HEK293T (cell line): ENCODE data around the gene TRPM5.

Experiments used
- ARNT ChIP-seq: fragments of 450-650 bp; IDR thresholded peaks from 2 replicates; pipeline ENCODE4 v1.6.1; 2017; ENCODE audit warnings: mild to moderate bottlenecking
- BHLHE40 ChIP-seq: fragments of 450-650 bp; IDR thresholded peaks from 2 replicates; pipeline ENCODE4 v1.6.1; 2016; ENCODE audit warnings: mild to moderate bottlenecking, moderate library complexity, borderline replicate concordance
- ELF4 ChIP-seq: fragments of 450-650 bp; IDR thresholded peaks from 2 replicates; pipeline ENCODE4 v1.6.1; 2017; ENCODE audit warnings: antibody characterized with exemption
- FOXA1 ChIP-seq: fragments of 450-650 bp; IDR thresholded peaks from 2 replicates; pipeline ENCODE4 v1.6.1; 2016; ENCODE audit warnings: mild to moderate bottlenecking
- FOXM1 ChIP-seq: fragments of 450-650 bp; IDR thresholded peaks from 2 replicates; pipeline ENCODE4 v1.6.1; 2017; ENCODE audit warnings: mild to moderate bottlenecking, borderline replicate concordance
- PKNOX1 ChIP-seq: fragments of 450-650 bp; IDR thresholded peaks from 2 replicates; pipeline ENCODE4 v1.6.1; 2016

- TF ChIP-seq FOXA1 = no peak
- TF ChIP-seq ELF4 = no peak
- TF ChIP-seq BHLHE40 = no peak
- TF ChIP-seq PKNOX1 = no peak
- TF ChIP-seq FOXM1 = no peak
- no peak for TF ChIP-seq ARNT
Observed at GRCh38 chr11:2436013-2436520, 8.2 kb downstream of the TRPM5 start.
